Gastroesophageal sphincter (tissue), 3 donors: ENCODE results near the gene FAM111A.

Source experiments
- CTCF ChIP-seq, 4 experiments: fragments of 200-600 bp in 2 of 4; fragments of 450-650 bp in 2 of 4; sonication (generic) in 1 of 4; IDR thresholded peaks; one replicate each; pipeline ENCODE4 v1.5.1; 2017 to 2019; ENCODE audit warnings: antibody characterized with exemption in 4 of 4, mild to moderate bottlenecking in 2 of 4, moderate library complexity in 2 of 4
- POLR2A ChIP-seq, 2 donors: fragments of 450-650 bp; IDR thresholded peaks; one replicate each; pipeline ENCODE4 v1.6.1; 2017; ENCODE audit warnings: antibody characterized with exemption in 2 of 2, mild to moderate bottlenecking in 2 of 2, moderate library complexity in 1 of 2

- TF ChIP-seq CTCF (IDR thresholded peaks at IDR 0.05) (no peak), POLR2A (IDR thresholded peaks at IDR 0.05) (no peak)
Observed at GRCh38 chr11:59114344-59114743, 28.3 kb upstream of the FAM111A start.
